G401 (cell line): ENCODE measurements around the gene MFAP4. TPM values are rescaled to one million over a fixed set of nuclear protein-coding genes. Genes with fewer than 3 reads are reported as not detected.

Experiments used
- DNase-seq: peaks from one replicate; pipeline ENCODE4 v3.0.0-alpha.2; 2015; ENCODE audit warnings: low spot score
- in situ Hi-C: cut with HindIII; loops from 2 replicates; pipeline ENCODE4 v1.10.0; 2016; ENCODE audit warnings: low sequenced_read_pairs, mixed read lengths
- total RNA-seq: library from RNA; depleted of rRNA; stranded (reverse); fragments of >200 nt; shearing (Covaris generic); gene quantifications from 2 replicates; pipeline ENCODE4 v1.2.3, GENCODE V29; 2014; rRNA removed

MFAP4 gene, protein sequence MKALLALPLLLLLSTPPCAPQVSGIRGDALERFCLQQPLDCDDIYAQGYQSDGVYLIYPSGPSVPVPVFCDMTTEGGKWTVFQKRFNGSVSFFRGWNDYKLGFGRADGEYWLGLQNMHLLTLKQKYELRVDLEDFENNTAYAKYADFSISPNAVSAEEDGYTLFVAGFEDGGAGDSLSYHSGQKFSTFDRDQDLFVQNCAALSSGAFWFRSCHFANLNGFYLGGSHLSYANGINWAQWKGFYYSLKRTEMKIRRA
- total RNA-seq = 0.31 TPM in 1 of 2 replicates, not detected in the other

DNA sequence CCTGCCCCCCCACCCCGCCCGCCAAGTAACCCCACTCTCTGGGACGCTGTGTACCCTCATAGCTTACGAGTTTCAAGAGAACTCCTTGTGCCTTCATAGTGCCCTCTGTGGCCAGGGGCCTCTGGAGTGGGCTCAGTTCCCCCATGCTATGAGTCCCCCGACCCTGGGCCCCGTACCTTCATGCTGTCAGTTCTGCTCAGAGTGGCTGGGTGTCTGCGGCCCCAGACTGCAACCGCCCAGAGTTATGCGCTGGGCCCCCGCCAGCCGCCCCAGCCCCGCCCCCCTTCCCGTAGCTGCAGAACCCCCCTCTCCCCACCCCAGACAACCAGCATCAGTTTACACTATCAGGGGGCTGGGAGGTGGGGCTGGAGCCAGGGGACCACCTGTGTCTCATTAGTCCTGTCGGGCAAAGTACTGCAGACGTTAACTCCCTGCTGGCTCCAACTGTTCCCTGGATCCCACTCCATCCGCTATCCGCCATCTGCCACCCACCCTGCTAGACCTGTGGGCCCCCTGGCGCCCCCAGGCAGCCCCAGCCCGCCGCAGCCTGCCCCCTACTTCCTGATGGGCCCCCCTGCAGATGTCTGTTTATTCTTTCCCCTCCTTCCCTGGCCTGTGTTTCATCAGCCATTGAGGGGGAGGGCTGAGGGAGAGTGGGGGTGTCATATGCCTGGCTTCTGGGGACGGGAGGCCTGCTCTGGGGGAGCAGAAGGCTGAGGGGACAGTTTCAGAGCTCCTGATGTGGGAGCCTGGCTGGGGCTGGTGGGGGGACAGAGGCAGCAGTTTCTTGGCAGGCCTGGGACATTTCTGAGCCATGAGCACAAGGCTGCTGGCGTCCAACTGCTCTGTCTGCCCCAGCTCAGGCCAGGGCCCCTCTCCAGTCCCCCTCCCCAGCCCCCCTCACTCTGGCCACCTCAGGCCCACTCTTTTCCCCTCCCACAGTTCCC is at the start of gene MFAP4:
Gene MFAP4 (minus strand): TSS at position 217 of the 947 bp plus-strand sequence. CDS start 35 bp downstream, at position 182.
- DNase-seq = peak; percentile 36
- in situ Hi-C loops = no loop called here

DNA sequence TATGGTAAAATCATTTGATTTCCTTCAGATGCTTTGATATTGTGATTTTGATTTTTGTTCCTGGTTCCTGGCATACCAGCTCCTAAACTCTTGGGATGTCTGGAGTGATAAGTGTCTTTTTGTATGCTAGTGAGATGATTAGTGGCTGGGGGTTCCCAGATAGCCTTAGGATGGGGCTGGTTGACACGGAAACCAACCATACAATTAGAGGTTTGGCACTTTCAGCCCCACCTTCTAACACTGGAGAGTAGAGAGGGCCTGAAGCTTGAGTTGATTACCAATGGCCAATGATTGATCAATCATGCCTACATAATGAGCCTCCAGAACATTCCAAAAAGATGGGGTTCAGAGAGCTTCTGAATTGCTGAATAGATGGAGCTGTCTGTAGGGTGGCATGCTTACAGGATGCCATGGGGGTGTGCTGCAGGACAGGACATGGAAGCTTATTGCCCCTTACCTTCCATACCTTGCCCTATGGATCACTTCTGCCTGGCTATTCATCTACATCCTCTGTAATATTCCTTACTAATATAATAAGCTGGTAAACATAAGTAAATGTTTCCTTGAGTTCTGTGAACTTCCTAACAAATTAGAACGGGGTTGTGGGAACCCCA is 46.8 kb upstream of the MFAP4 start:
- in situ Hi-C loops = no loop called here
- no peak for DNase-seq

DNA sequence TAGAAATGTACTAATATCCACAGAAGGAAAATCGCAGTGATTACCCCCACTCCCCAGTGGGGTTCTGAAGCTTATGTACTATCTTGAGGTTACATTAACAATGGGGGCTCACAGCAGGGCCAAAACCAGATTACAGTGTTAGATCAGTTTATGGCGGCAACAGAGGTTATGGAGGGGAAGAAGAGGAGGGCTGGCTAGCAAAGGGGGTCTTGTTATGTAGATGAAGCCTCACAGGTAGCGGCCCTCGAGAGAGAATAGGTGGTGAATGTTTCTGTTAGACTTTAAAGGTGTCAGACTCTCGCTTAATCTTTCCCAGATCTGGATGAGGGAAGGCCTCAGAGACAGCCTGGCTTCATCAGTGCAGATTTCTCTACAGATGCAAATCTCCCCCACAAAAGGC is 46.3 kb upstream of the MFAP4 start:
- in situ Hi-C loops = no loop called here
- no peak for DNase-seq

DNA sequence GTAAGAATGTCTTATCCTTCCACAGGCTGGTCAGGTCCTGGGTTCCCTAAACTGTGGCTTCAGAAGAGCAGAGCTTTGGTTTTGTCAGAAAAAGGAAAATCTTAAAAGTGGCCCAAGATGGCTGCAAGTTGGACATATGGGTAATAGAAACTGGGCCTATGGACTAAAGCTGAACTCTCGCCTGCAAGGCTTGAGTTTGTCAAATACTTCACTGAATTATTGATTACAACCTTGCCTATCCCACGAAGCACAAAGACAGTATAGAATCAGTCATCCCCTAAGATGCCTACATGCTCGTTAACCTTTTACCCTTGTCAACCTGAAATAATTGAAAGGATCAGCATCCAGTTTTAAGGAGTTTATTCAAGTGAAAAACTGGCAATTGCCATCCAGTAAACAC is 44.7 kb upstream of the MFAP4 start:
- DNase-seq = no peak
- in situ Hi-C loops = no loop called here

DNA sequence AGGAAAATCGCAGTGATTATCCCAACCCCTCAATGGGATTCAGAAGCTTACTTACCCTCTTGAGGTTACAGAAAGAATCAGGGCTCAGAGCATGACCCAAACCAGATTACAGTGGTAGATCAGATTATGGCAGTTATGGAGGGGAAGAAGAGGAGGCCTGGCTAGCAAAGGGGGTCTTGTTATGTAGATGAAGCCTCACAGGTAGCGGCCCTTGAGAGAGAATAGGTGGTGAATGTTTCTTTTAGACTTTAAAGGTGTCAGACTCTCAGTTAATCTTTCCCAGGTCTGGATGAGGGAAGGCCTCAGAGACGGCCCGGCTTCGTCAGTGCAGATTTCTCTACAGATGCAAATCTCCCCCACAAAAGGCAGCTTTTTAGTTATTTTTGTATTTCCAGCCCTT is 39.6 kb upstream of the MFAP4 start:
- no peak for DNase-seq
- in situ Hi-C loops = no loop called here

DNA sequence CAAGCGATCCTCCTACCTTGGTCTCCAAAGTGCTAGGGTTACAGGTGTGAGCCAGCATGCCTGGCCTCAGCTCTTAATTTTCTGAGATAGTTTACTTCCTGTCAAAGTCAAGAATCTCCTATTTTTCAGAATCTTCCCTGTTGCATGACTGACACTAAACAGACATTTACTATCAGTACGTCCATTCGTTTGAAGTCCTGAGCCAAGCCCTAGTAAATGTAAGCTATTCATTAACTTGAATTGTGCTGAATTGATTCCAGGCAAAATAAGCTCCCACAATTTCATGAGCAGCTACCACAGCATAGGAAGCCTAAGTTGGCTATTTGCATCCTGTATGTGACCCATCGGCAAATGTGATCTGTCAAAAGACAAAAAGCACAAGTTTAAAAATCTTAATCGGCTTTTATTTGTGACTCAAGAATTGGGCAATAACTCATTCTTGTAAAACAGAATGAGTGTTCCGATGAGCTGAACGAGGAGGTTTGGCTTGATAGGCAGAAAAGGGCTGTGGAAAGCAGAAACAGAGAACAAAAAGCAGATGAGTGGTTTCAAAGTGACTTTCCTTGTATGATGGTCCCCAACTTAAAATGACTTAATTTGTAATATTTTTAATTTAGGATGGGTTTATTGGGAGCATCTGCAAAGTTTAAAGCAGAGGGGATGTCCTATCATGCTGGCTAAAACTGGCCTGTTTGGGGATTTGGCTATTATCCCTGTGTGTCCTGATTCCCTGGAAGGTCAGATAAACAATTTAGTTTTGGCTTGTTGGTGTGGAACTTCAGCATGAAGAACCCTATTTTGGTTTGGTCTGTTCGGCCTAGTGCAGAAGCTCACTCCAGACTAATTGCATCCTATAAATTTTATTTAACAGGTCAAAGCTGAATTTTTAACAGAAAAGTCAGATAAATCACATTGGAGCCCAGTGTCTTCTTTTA is 38.2 kb upstream of the MFAP4 start:
- in situ Hi-C loops = no loop called here
- no peak for DNase-seq

DNA sequence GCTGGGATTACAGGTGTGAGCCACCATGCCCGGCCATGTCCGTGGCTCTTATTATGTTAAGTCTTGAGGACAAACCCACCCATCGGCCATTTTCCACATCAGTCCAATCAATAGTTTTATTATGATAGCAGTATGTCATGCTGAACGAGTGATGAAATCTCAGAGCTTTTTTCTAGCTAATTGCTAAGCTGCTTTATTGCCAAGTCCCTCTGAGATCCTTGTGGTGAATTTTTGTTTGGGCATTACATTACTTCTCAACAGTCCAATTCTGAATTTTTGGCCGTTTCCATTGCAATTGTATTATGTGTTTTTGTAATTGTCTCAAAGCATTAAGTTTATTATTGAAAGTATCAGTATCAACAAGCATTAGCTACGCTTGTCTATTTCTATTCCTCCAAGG is 34.9 kb upstream of the MFAP4 start:
- in situ Hi-C loops = no loop called here
- DNase-seq = no peak

DNA sequence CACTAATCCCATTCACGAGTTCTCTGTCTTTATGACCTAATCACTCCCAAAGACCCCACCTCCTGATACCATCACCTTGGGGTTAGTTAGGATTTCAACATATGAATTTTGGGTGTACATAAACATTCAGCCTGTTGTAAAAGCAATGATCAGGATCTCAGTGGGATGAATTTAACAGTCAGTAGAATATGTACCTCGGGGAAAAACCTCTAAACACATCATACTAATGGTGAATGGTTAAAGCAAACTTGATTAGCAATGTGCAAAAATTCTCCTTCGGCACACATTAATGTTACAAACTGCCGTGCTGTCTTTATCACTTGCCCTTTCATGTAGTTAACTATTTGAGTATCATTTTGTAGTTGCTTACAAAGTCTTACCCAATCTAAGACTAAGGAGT is 34.2 kb upstream of the MFAP4 start:
- in situ Hi-C loops = no loop called here
- no peak for DNase-seq

DNA sequence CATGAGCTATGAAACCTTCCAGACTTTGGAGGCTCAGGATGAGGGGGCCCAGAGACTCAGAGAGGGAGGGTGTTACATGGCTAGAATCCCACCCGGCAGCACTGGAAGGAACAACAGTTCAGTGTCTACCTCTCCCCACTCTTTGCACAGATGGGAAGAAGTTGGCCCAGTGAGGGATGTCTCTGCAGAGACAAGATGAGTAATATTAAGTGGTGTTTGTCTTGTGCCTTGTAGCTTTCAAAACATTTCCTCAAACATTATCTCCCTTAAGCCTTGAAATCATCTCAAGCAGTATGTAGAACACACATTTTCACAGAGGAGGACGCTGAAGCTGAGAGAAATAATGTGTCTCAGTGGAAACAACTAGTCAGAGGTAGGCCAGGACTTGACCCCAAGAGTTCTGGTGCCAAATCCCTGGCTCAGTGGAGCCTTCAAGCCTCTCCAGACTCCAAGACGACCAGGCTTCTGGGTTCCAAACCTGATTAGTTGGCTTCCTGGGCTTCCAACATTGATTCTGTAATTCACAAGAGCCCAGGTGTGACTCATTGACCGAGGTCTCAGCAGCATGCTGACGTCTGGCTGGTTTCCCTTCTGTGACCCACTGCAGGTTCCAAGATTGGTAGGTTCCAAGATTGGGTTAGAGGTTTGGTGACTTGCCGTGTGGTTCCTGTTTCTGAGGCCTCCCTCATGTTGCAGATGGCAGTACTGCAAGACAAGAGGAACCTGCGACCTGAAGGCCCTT is 31.4 kb upstream of the MFAP4 start:
- DNase-seq = peak; percentile 37
- in situ Hi-C loops = no loop called here

DNA sequence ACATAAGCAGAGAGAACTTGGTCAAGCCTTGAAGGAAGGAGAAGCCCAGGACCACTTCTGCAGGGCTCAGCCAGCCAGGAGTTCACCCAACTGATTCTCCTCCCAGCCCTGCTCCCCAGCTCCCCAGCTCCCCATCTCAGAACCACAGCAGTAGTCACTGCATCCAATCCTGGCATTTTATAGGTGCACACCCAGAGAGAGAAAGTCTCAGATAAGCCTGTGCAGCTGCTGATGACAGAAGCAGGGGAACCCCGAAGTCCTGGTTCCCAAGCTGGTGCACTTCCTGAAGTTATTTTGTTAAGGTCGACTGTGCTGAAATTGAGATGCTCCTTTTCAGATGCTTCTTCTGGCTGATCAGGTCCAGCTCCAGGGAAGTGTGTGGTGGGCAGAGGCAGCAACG is 30.6 kb upstream of the MFAP4 start:
- no peak for DNase-seq
- in situ Hi-C loops = no loop called here

DNA sequence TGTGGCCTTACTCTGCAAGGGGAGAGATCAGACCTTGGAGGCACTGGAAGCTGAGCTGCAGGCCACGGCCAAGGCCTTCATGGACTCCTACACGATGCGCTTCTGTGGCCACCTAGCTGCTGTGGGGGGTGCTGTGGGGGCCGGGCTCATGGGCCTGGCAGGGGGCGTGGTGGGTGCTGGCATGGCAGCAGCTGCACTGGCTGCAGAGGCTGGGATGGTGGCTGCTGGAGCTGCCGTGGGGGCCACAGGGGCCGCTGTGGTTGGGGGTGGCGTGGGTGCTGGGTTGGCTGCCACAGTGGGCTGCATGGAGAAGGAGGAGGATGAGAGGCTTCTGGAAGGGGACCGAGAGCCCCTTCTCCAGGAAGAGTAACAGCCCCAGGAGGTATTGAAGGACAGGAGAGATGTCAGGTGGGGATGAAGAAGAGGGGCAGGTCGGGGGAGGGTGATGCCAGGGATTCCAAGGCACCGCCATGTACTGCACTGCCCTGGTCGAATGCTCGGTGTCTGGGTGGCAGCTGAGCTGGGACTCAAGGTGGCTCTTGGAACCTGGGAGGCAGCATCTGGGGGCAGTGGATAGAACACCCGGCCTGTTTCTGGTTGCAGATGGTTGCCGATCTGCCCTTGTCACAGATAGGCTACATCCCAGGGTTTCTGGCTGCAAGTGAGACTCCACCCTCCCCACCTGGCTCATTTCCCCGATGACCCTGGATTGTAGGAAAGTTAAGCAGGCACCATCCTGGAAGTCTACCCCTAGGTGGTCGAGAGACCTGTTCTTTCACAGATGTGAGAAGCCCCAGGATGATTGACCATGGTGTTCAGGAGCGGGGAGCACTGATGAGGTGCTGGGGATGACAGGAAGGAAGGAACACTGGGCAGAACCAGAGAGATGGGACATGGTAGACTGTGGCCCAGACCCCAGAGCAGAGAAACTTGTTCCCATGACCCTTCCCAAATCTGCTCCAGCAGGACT is 29.1 kb upstream of the MFAP4 start:
- in situ Hi-C loops = no loop called here

DNA sequence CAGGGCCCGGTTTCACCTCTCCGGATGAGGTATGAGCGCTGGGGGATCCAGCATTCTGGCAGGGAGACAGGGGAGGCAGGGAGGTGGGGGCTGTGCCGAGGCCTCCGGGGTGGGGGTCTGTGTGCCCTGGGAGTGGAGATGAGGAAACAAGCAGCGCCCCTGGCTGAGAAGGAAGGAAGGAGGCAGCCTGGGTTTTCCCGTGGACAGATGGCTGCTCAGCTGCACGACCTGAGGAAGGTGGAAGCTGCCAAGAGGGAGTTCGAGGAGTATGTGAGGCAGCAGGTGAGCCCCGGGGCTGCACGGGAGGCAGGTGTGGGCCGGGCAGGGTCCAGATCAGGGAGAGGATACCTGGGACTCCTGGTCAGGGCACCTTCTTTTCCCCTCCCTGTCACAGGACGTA is 28.3 kb upstream of the MFAP4 start:
- peak; percentile 88 for DNase-seq
- in situ Hi-C loops = no loop called here

More for the DNA sequence above, 29.1 kb upstream of the MFAP4 start:
- DNase-seq = peak; percentile 12

DNA sequence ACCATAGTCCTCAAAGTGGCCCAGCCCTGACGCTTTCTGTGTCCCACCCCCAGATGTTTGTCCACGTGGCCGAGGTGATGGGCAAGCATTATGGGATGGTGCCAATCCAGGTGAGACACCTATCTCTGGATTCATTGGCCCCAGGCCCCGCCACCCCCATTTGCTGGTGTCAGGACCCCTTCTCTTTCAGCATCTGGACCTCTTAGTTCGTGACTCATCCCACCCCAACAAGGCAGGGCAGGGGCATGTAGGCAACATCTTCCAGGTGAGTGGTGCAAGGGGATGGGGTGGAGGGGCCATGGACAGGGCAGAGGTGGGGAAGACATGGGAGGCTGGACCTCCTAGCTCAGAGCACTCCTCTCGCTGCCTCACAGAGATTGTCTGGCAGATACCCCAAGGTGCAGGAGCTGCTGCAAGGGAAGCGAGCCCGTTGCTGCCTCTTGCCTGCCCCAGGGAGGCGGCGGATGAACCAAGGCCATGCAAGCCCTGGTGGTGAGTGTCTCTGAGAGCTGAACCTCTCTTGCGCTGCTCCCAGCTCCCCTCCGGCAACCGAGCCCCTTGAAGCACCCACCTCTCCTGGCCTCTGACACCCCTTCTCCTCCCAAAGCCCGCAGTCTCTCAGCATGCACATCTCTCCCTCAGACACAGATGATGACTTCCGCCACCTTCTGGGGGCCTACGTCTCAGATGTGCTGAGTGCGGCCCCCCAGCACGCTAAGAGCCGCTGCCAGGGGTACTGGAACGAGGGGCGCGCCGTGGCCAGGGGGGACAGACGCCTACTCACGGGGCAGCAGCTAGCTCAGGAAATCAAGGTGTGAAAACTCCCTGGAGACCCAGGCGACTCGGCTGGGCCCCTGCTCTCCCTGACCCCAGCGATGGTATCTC is 27.6 kb upstream of the MFAP4 start:
- in situ Hi-C loops = no loop called here
- peak; percentile 55 for DNase-seq

DNA sequence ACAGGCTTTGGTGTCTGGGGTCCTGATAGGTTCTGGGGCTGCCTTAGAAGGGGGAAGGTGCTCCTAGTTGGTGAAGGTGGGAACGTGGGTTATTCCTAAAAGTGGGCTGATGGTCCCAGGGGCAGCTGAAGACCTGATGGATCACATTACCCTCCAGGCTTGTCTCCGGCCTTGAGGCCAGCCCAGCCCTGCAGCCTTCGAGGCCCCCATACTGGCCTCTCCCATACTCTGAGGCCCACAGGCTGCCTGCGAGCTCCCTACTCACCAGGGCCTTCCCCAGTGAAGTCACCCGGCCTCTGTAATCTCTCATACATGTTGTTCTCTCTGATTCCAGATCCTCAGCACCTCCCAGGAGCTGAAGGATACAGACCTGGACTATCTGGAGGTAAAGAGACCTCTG is 26.8 kb upstream of the MFAP4 start:
- in situ Hi-C loops = no loop called here
- DNase-seq = peak; percentile 18

DNA sequence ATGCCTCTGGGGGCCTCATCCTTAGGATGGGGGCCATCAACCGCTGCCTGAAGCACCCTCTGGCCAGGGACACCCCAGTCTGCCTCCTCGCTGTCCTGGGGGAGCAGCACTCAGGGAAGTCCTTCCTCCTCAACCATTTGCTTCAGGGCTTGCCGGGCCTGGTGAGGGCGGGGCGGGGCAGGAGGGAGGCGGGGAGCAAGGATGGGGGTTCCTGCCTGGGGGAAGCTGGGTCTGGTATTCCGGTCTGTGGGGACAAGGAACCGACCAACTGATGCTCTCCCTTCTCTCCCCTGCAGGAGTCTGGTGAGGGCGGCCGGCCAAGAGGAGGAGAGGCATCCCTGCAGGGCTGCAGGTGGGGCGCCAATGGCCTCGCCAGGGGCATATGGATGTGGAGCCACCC is 26.0 kb upstream of the MFAP4 start:
- DNase-seq = peak; percentile 52
- in situ Hi-C loops = no loop called here

DNA sequence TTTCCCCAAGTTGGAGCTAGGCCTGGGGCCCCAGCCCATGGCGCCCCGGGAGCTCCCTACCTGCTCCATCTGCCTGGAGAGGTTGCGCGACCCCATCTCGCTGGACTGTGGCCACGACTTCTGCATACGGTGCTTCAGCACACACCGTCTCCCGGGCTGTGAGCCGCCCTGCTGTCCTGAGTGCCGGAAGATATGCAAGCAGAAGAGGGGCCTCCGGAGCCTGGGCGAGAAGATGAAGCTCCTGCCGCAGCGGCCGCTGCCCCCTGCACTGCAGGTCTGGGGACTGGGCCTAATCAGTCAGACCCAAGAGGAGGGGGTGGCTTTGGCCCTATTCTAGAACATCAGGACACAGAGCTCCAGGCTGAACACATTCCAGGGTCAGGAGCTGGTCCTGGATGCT is 25.5 kb upstream of the MFAP4 start:
- in situ Hi-C loops = no loop called here

More for the DNA sequence above, 25.5 kb upstream of the MFAP4 start:
- DNase-seq = peak; percentile 31
